T-helper 17 cell (primary cell): ENCODE data around the gene DMAP1. TPM values are rescaled to one million over a fixed set of nuclear protein-coding genes. Genes with fewer than 3 reads are reported as not detected.

Experiments
- ATAC-seq: fragments of 150-1000 bp; cut with Tn5 transposase; 2 replicates; pipeline ENCODE4 v1.10.0; 2021; ENCODE audit warnings: mild to moderate bottlenecking, moderate library complexity
- DNase-seq, 3 donors: peaks; one replicate each; pipeline versions ENCODE4 v3.0.0 to v3.0.0-alpha.2; 2020 to 2021
- H3K9me3 ChIP-seq: one replicate; pipeline ENCODE4 v1.7.0; 2013; ENCODE audit warnings: low read length, mild to moderate bottlenecking; ENCODE audit not compliant: control insufficient read depth, poor library complexity, severe bottlenecking
- H3K27ac Mint-ChIP-seq: one replicate; pipeline ENCODE4 v1.8.0; 2022; ENCODE audit warnings: mild to moderate bottlenecking, moderate library complexity, mixed read lengths
- H3K27me3 Mint-ChIP-seq: one replicate; pipeline ENCODE4 v1.8.0; 2022; ENCODE audit warnings: mixed read lengths
- H3K36me3 Mint-ChIP-seq: one replicate; pipeline ENCODE4 v1.8.0; 2022; ENCODE audit warnings: low read depth, mixed read lengths
- H3K4me1 Mint-ChIP-seq: one replicate; pipeline ENCODE4 v1.8.0; 2022; ENCODE audit warnings: mild to moderate bottlenecking, mixed read lengths
- H3K4me3 Mint-ChIP-seq: one replicate; pipeline ENCODE4 v1.8.0; 2022; ENCODE audit warnings: mild to moderate bottlenecking, moderate library complexity, mixed read lengths
- total RNA-seq, 4 donors: library from RNA in 2 of 4; stranded (reverse) in 2 of 4; gene quantifications; one replicate each; pipeline ENCODE4 v1.2.3 and lab custom pipeline; 2022 to 2026

Gene DMAP1
- total RNA-seq, 2 donors from 2014 or later: 52.9 to 59.1 TPM

GRCh38 chr1:44265656-44266358 lies 52.5 kb downstream of the DMAP1 start:
- Mint-ChIP-seq H3K27me3 (no peaks in the 10 kb centered on the region), H3K36me3 (no peaks in the 10 kb centered on the region), H3K4me1 (peaks cover 10% of the 10 kb centered on the region), H3K4me3 (no peak overlapping the region), H3K27ac (no peak overlapping the region)
- ATAC-seq: no peak
- no peak for DNase-seq
- no peaks in the 10 kb centered on the region for H3K9me3 ChIP-seq

GRCh38 chr1:44266400-44267344 lies 53.4 kb downstream of the DMAP1 start:
- Mint-ChIP-seq H3K36me3 (peaks cover 5% of the 10 kb centered on the region), H3K27me3 (no peaks in the 10 kb centered on the region), H3K4me1 (peaks cover 9% of the 10 kb centered on the region), H3K27ac (no peak overlapping the region), H3K4me3 (no peak overlapping the region)
- ATAC-seq (no peak), DNase-seq (no peak)
- no peaks in the 10 kb centered on the region for H3K9me3 ChIP-seq

GRCh38 chr1:44267438-44267837 lies 54.2 kb downstream of the DMAP1 start:
- Mint-ChIP-seq H3K4me3 (no peak overlapping the region), H3K27ac (no peak overlapping the region), H3K4me1 (peaks cover 9% of the 10 kb centered on the region), H3K36me3 (peaks cover 5% of the 10 kb centered on the region), H3K27me3 (no peaks in the 10 kb centered on the region)
- ATAC-seq (no peak), DNase-seq (no peak)
- H3K9me3 ChIP-seq: no peaks in the 10 kb centered on the region

- H3K9me3 ChIP-seq: no peaks in the 10 kb centered on the region
- H3K27me3 Mint-ChIP-seq: no peaks in the 10 kb centered on the region
- ATAC-seq (no peak), DNase-seq (no peak)
- no peak overlapping the region for H3K4me3 Mint-ChIP-seq
- H3K4me1 Mint-ChIP-seq: peaks cover 9% of the 10 kb centered on the region
- peaks cover 5% of the 10 kb centered on the region for H3K36me3 Mint-ChIP-seq
- no peak overlapping the region for H3K27ac Mint-ChIP-seq
These were observed 54.8 kb downstream of the DMAP1 start for GRCh38 chr1:44268054-44268453.

Other genes with a start within 250 kb of the DMAP1 start
- gene DPH2, start 243.5 kb upstream of the DMAP1 start, total RNA-seq: 10 to 100 TPM; 17.7 to 24.4 TPM
- gene ATP6V0B, start 238.5 kb upstream of the DMAP1 start, total RNA-seq: 10 to 100 TPM; 72.1 to 80.5 TPM
- gene B4GALT2, start 234.3 kb upstream of the DMAP1 start, total RNA-seq: 1 to 10 TPM; 2.8 to 3.4 TPM
- 1 to 10 TPM; 1.4 to 1.5 TPM for gene CCDC24, start 221.9 kb upstream of the DMAP1 start, total RNA-seq
- gene SLC6A9, start 182.0 kb upstream of the DMAP1 start, total RNA-seq: under 1 TPM in 1 of 2 donors, not detected in 1; 0.62 TPM
- not detected for gene KLF17, start 94.7 kb upstream of the DMAP1 start, total RNA-seq
- gene KLF18, start 71.8 kb upstream of the DMAP1 start, total RNA-seq: not detected
- gene ERI3, start 141.8 kb downstream of the DMAP1 start, total RNA-seq: 10 to 100 TPM; 22.6 to 25.7 TPM
- gene RNF220, start 191.8 kb downstream of the DMAP1 start, total RNA-seq: 10 to 100 TPM; 84.8 to 95.2 TPM